GM18505 (cell line): ENCODE measurements around the gene UBE2K.
"Not testable (repeated sequence)": the region's sequence is repeated elsewhere in the genome, so short reads cannot be mapped to it uniquely, and the experiment has no call there.

Source experiments
- ATAC-seq: cut with Tn5 transposase; IDR thresholded peaks from one replicate; pipeline ENCODE4 v1.9.1; 2021; ENCODE audit not compliant: unreplicated experiment
- POLR2A ChIP-seq: IDR thresholded peaks from 4 replicates; pipeline ENCODE4 v1.6.1; 2011; ENCODE audit warnings: borderline replicate concordance; ENCODE audit not compliant: insufficient read depth, insufficient read length; ENCODE audit errors: extremely low read depth

Gene UBE2K

GRCh38 chr4:39730072-39730471 lies 32.1 kb downstream of the UBE2K start:
- ATAC-seq, result no peak
- TF ChIP-seq POLR2A, result no peak

- TF ChIP-seq POLR2A, result no peak
- no peak for ATAC-seq
Observed at GRCh38 chr4:39731908-39732307, 34.0 kb downstream of the UBE2K start.

- TF ChIP-seq POLR2A, result no peak
- no peak for ATAC-seq
Observed at GRCh38 chr4:39732728-39733127, 34.8 kb downstream of the UBE2K start.

GRCh38 chr4:39739591-39739990 lies 41.7 kb downstream of the UBE2K start:
- ATAC-seq, result not testable (repeated sequence)

- TF ChIP-seq POLR2A, result no peak
Observed at GRCh38 chr4:39741401-39741800, 43.5 kb downstream of the UBE2K start.

GRCh38 chr4:39745920-39746319 lies 48.0 kb downstream of the UBE2K start:
- no peak for ATAC-seq
- TF ChIP-seq POLR2A, result no peak

More at GRCh38 chr4:39741401-39741800, 43.5 kb downstream of the UBE2K start:
- ATAC-seq, result no peak

- no peak for TF ChIP-seq POLR2A
- ATAC-seq, result no peak
Observed at GRCh38 chr4:39750216-39750615, 52.3 kb downstream of the UBE2K start.

- ATAC-seq, result no peak
- no peak for TF ChIP-seq POLR2A
Observed at GRCh38 chr4:39754309-39754708, 56.4 kb downstream of the UBE2K start.

- no peak for ATAC-seq
- no peak for TF ChIP-seq POLR2A
Observed at GRCh38 chr4:39756159-39756558, 58.2 kb downstream of the UBE2K start.

- no peak for ATAC-seq
- no peak for TF ChIP-seq POLR2A
Observed at GRCh38 chr4:39758176-39758575, 60.2 kb downstream of the UBE2K start.

- TF ChIP-seq POLR2A, result no peak
- ATAC-seq, result no peak
Observed at GRCh38 chr4:39759569-39759968, 61.6 kb downstream of the UBE2K start.

GRCh38 chr4:39761005-39761667 lies 63.2 kb downstream of the UBE2K start:
- TF ChIP-seq POLR2A, result no peak
- ATAC-seq, result no peak

GRCh38 chr4:39763714-39764572 lies 66.0 kb downstream of the UBE2K start:
- TF ChIP-seq POLR2A, result no peak
- ATAC-seq, result peak; percentile 62

GRCh38 chr4:39770005-39770404 lies 72.1 kb downstream of the UBE2K start:
- ATAC-seq, result no peak
- no peak for TF ChIP-seq POLR2A
